Lung (tissue), 12 donors: ENCODE measurements around the gene CLK4. TPM values are rescaled to one million over a fixed set of nuclear protein-coding genes. Genes with fewer than 3 reads are reported as not detected.

ENCODE experiments used
- ATAC-seq: fragments of 200-7000 bp; cut with Tn5 transposase; one replicate; pipeline ENCODE4 v1.9.1; 2020; ENCODE audit warnings: moderate number of reproducible peaks; ENCODE audit not compliant: insufficient read depth, low FRiP score
- DNase-seq, 3 donors: peaks; one replicate each; pipeline ENCODE4 v3.0.0-alpha.2; 2013 to 2017
- H3K27ac ChIP-seq, 2 donors: one replicate each; pipeline ENCODE4 v1.5.1; 2013; ENCODE audit warnings: mild to moderate bottlenecking in 2 of 2, moderate library complexity in 2 of 2, control low read depth in 1 of 2, inconsistent platforms in 1 of 2, low read depth in 1 of 2, low read length in 1 of 2
- H3K27me3 ChIP-seq, 3 donors: one replicate each; pipeline ENCODE4 v1.5.1; 2013; ENCODE audit warnings: low read length in 2 of 3; ENCODE audit not compliant: control insufficient read depth in 3 of 3, insufficient read depth in 3 of 3
- H3K36me3 ChIP-seq, 4 donors: one replicate each; pipeline ENCODE4 v1.5.1; 2013; ENCODE audit warnings: low read length in 4 of 4, mild to moderate bottlenecking in 1 of 4, moderate library complexity in 1 of 4; ENCODE audit not compliant: control insufficient read depth in 4 of 4, insufficient read depth in 4 of 4
- H3K4me1 ChIP-seq, 5 donors: one replicate each; pipeline ENCODE4 v1.5.1; 2013; ENCODE audit warnings: low read length in 5 of 5, mild to moderate bottlenecking in 2 of 5, moderate library complexity in 1 of 5; ENCODE audit not compliant: control insufficient read depth in 5 of 5, insufficient read depth in 5 of 5
- H3K4me3 ChIP-seq: one replicate; pipeline ENCODE4 v1.5.1; 2013; ENCODE audit warnings: mild to moderate bottlenecking, control low read depth, moderate library complexity
- H3K9ac ChIP-seq, 2 donors: one replicate each; pipeline ENCODE4 v1.5.1; 2013; ENCODE audit warnings: low read length in 2 of 2, control low read depth in 1 of 2; ENCODE audit not compliant: insufficient read depth in 1 of 2
- H3K9me3 ChIP-seq, 4 donors: one replicate each; pipeline ENCODE4 v1.5.1; 2013; ENCODE audit warnings: low read length in 3 of 4, mild to moderate bottlenecking in 1 of 4, moderate library complexity in 1 of 4; ENCODE audit not compliant: control insufficient read depth in 4 of 4, insufficient read depth in 3 of 4
- CTCF ChIP-seq: IDR thresholded peaks from 2 replicates; pipeline ENCODE4 v1.5.1; 2012; ENCODE audit warnings: mild to moderate bottlenecking; ENCODE audit errors: control extremely low read depth, extremely low read depth
- WGBS, 2 donors: extraction: QIAGEN DNeasy Blood & Tissue Kit; methylation state at CpG; one replicate each; pipeline ENCODE4 v1.1.7; 2013; 5-methylcytosine and 5-hydroxymethylcytosine counted together
- polyA plus RNA-seq, 2 donors: library from polyadenylated mRNA; stranded (reverse); fragments of 200-250 nt; gene quantifications; one replicate each; pipeline ENCODE4 v1.2.1, GENCODE V29; 2013
- total RNA-seq, 2 donors: library from RNA; depleted of rRNA in 1 of 2; stranded (reverse); fragments of >200 nt in 1 of 2; gene quantifications; one replicate each; pipeline ENCODE4 v1.2.1, GENCODE V29; 2014 to 2021
- donor health status: control.
- donor health status: control.
- donor health status: Bipolar disorder and iron deficiency.
- donor health status: healthy.
- donor health status: DM: yes; HTN: yes; CAD: no.

Gene CLK4
- total and polyA plus RNA-seq, 4 donors: 12.6 to 85.7 (median 28.5) TPM

GRCh38 chr5:178668579-178668978, 41.7 kb upstream of the CLK4 start:
- TF ChIP-seq CTCF: no peak
- Histone ChIP-seq H3K36me3 (no peaks in the 10 kb centered on the region), H3K27me3 (no peaks in the 10 kb centered on the region), H3K27ac (no peak overlapping the region), H3K4me3 (no peak overlapping the region), H3K4me1 (no peaks in the 10 kb centered on the region), H3K9ac (no peak overlapping the region), H3K9me3 (peaks cover 0 to 14% (median 0%) of the 10 kb centered on the region in 4 donors)
- ATAC-seq: no peak
- WGBS, 2 donors: 71 to 75% methylated on average over 7 of the region's 7 CpGs
- no peak for DNase-seq

- Histone ChIP-seq H3K9ac (no peak overlapping the region), H3K9me3 (peaks cover 0 to 14% (median 0%) of the 10 kb centered on the region in 4 donors), H3K4me1 (no peaks in the 10 kb centered on the region), H3K36me3 (no peaks in the 10 kb centered on the region), H3K27me3 (no peaks in the 10 kb centered on the region), H3K27ac (no peak overlapping the region), H3K4me3 (no peak overlapping the region)
- ATAC-seq (no peak), DNase-seq (no peak)
- TF ChIP-seq CTCF: no peak
- 48 to 62% methylated on average over 10 of the region's 10 CpGs for WGBS, 2 donors
These were observed 40.8 kb upstream of the CLK4 start for GRCh38 chr5:178667688-178668087.

DNA sequence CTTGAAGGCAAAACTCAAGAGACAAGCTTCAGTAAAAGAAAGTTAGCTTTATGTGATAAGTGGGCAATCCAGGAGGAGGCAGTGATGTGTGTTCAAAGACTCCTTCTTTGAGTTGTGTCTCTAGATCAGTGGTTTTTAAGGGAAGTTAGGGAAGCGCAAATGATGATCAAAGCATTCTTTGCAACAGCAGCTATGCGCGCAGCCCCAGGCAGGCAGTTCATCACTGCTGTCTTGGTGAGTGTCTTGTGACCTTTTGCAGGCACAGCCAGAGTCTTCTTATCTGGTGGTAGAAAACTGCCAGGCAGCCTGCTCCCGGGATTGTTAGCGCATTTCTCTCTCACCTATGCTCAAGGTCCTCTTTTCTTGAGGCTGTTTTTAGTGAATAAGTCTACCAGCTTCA, 40.3 kb upstream of the CLK4 start:
- Histone ChIP-seq H3K4me1 (no peaks in the 10 kb centered on the region), H3K27ac (no peak overlapping the region), H3K27me3 (no peaks in the 10 kb centered on the region), H3K36me3 (no peaks in the 10 kb centered on the region), H3K9ac (no peak overlapping the region), H3K4me3 (no peak overlapping the region), H3K9me3 (peaks cover 0 to 14% (median 0%) of the 10 kb centered on the region in 4 donors)
- 37 to 47% methylated on average over 5 of the region's 5 CpGs for WGBS, 2 donors
- TF ChIP-seq CTCF: no peak
- no peak for ATAC-seq
- peak in 2 of 3 donors; percentile 28 to 50 for DNase-seq

DNA sequence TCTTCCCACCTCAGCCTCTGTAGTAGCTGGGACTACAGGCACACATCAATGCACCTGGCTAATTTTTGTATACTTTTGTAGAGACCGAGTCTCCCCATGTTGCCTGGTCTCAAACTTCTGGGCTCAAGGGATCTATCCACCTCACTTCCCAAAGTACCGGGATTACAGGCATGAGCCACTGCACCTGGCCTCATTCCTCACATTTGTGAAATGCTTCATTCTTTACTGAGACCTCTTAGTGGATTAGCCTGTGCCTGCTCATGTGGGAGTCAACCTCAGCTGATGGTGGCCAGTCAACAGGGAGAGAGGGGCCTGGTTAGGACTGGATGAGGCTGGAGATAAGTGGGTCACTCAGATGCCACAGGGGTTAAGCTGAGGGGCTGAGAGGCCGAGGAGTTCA, 37.3 kb upstream of the CLK4 start:
- WGBS, 2 donors: 79 to 89% methylated on average over 3 of the region's 3 CpGs
- ATAC-seq: no peak
- H3K27ac ChIP-seq: no peak overlapping the region
- peaks cover 0 to 10% (median 0%) of the 10 kb centered on the region in 4 donors for H3K9me3 ChIP-seq
- H3K4me1 ChIP-seq: no peaks in the 10 kb centered on the region
- H3K27me3 ChIP-seq: no peaks in the 10 kb centered on the region
- H3K36me3 ChIP-seq: no peaks in the 10 kb centered on the region
- DNase-seq: no peak
- H3K9ac ChIP-seq: no peak overlapping the region
- no peak for TF ChIP-seq CTCF
- no peak overlapping the region for H3K4me3 ChIP-seq
